Measurements from ENCODE around the gene SLC44A2.
A peak's percentile ranks its signal among the peaks of the same experiment; 100 is the strongest.

SLC44A2 gene

DNA sequence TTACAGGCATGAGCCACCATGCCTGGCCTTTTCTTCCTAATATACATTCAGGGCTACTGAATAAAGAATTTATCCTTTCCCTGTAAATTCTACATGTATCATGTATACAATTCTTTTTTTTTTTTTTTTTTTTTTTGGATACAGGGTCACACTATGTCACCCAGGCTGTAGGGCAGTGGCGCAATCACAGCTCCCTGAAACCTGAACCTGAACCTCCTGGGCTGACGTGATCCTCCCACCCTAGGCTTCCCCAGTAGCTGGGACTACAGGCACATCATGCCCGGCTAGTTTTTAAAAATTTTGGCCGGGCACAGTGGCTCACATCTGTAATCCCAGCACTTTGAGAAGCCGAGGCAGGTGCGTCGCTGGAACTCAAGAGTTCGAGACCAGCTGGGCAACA is 6.5 kb upstream of the SLC44A2 start:
- H3K9me3 ChIP-seq (ENCODE audit: control insufficient read depth, insufficient read depth, low read length) = no peaks in the 10 kb centered on the region
- H3K36me3 ChIP-seq (ENCODE audit: control insufficient read depth, insufficient read depth, low read length) = no peaks in the 10 kb centered on the region
- no peak overlapping the region for H3K4me3 ChIP-seq (ENCODE audit: low read depth, low read length)
- no peaks in the 10 kb centered on the region for H3K4me1 ChIP-seq (ENCODE audit: control insufficient read depth, insufficient read depth, low read length)
- H3K27me3 ChIP-seq (ENCODE audit: control insufficient read depth, insufficient read depth, low read length) = no peaks in the 10 kb centered on the region
- no peak overlapping the region for H3K9ac ChIP-seq (ENCODE audit: low read depth, low read length)
- H3K27ac ChIP-seq (ENCODE audit: low read depth, low read length) = no peak overlapping the region

DNA sequence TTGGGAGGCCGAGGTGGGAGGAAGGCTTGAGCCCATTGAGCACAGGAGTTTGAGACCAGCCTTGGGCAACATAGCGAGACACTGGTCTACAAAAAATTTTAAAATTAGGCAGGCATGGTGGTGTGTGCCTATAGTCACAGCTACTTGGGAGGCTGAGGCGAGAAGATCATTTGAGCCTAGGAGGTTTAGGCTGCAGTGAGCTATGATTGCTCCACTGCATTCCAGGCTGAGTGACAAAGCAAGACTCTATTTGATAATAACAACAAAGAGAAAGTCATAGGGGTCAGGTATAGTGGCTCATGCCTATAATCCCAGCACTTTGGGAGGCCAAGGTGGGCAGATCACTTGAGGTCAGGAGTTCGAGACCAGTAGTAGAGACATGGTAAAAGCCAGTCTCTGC is 4.6 kb upstream of the SLC44A2 start:
- H3K4me3 ChIP-seq (ENCODE audit: low read depth, low read length) = no peak overlapping the region
- peaks cover 9% of the 10 kb centered on the region for H3K4me1 ChIP-seq (ENCODE audit: control insufficient read depth, insufficient read depth, low read length)
- H3K36me3 ChIP-seq (ENCODE audit: control insufficient read depth, insufficient read depth, low read length) = no peaks in the 10 kb centered on the region
- H3K9me3 ChIP-seq (ENCODE audit: control insufficient read depth, insufficient read depth, low read length) = no peaks in the 10 kb centered on the region
- H3K27ac ChIP-seq (ENCODE audit: low read depth, low read length) = no peak overlapping the region
- H3K9ac ChIP-seq (ENCODE audit: low read depth, low read length) = no peak overlapping the region
- no peaks in the 10 kb centered on the region for H3K27me3 ChIP-seq (ENCODE audit: control insufficient read depth, insufficient read depth, low read length)

GRCh38 chr19:10621966-10622365 is 3.4 kb upstream of the SLC44A2 start:
- Histone ChIP-seq H3K27ac (ENCODE audit: low read depth, low read length) (no peak overlapping the region), H3K36me3 (ENCODE audit: control insufficient read depth, insufficient read depth, low read length) (no peaks in the 10 kb centered on the region), H3K27me3 (ENCODE audit: control insufficient read depth, insufficient read depth, low read length) (no peaks in the 10 kb centered on the region), H3K4me1 (ENCODE audit: control insufficient read depth, insufficient read depth, low read length) (peaks cover 12% of the 10 kb centered on the region), H3K9ac (ENCODE audit: low read depth, low read length) (no peak overlapping the region), H3K4me3 (ENCODE audit: low read depth, low read length) (no peak overlapping the region), H3K9me3 (ENCODE audit: control insufficient read depth, insufficient read depth, low read length) (no peaks in the 10 kb centered on the region)

DNA sequence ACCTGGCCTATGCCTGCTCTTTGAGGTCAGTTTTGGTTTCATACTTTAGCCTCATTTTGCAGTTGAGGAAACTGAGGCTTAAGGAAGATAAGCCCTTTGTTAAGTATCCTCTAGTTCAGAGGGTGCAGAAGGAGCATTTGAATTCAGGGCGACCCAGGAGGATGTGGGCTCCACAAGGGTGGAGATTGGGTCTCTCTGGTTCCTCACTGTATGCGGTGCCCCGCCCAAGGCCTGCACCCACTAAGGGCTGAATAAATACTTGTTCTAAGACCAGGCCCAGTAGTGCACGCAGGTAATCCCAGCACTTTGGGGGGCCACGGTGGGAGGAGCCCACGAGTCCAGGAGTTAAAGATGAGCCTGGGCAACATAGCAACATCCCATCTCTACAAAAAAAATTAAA is 768 bp upstream of the SLC44A2 start:
- peak overlapping the region; percentile 77 for H3K4me3 ChIP-seq (ENCODE audit: low read depth, low read length)
- peaks cover 12% of the 10 kb centered on the region for H3K4me1 ChIP-seq (ENCODE audit: control insufficient read depth, insufficient read depth, low read length)
- peaks cover 19% of the 10 kb centered on the region for H3K36me3 ChIP-seq (ENCODE audit: control insufficient read depth, insufficient read depth, low read length)
- no peaks in the 10 kb centered on the region for H3K9me3 ChIP-seq (ENCODE audit: control insufficient read depth, insufficient read depth, low read length)
- H3K9ac ChIP-seq (ENCODE audit: low read depth, low read length) = no peak overlapping the region
- H3K27me3 ChIP-seq (ENCODE audit: control insufficient read depth, insufficient read depth, low read length) = no peaks in the 10 kb centered on the region
- peak overlapping the region; percentile 83 for H3K27ac ChIP-seq (ENCODE audit: low read depth, low read length)

DNA sequence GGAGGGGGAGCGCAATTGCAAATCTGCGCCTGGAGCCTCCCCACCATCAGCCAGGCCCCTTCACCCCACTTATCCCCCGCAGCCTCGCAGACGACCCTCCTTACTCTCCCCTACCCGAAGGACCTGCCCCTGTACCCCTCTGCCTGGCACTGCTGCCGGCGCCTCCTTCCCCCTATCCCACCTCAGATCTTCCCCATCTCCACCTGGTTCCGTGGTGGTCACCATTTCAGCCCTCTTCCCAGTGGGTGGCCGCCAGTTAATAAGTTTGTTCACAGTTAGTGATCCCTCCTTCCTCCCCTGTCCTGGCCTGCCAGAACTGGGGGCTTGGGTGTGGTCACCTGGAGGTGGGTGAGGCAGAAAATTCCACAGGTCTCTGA is 397 bp downstream of the SLC44A2 start:
- H3K9ac ChIP-seq (ENCODE audit: low read depth, low read length) = peak overlapping the region; percentile 67
- peak overlapping the region; percentile 77 for H3K4me3 ChIP-seq (ENCODE audit: low read depth, low read length)
- peaks cover 12% of the 10 kb centered on the region for H3K4me1 ChIP-seq (ENCODE audit: control insufficient read depth, insufficient read depth, low read length)
- peaks cover 26% of the 10 kb centered on the region for H3K36me3 ChIP-seq (ENCODE audit: control insufficient read depth, insufficient read depth, low read length)
- no peaks in the 10 kb centered on the region for H3K9me3 ChIP-seq (ENCODE audit: control insufficient read depth, insufficient read depth, low read length)
- H3K27me3 ChIP-seq (ENCODE audit: control insufficient read depth, insufficient read depth, low read length) = no peaks in the 10 kb centered on the region
- peak overlapping the region; percentile 83 for H3K27ac ChIP-seq (ENCODE audit: low read depth, low read length)

GRCh38 chr19:10631874-10632273 is 6.5 kb downstream of the SLC44A2 start:
- Histone ChIP-seq H3K4me1 (ENCODE audit: control insufficient read depth, insufficient read depth, low read length) (no peaks in the 10 kb centered on the region), H3K9me3 (ENCODE audit: control insufficient read depth, insufficient read depth, low read length) (no peaks in the 10 kb centered on the region), H3K27me3 (ENCODE audit: control insufficient read depth, insufficient read depth, low read length) (no peaks in the 10 kb centered on the region), H3K4me3 (ENCODE audit: low read depth, low read length) (no peak overlapping the region), H3K36me3 (ENCODE audit: control insufficient read depth, insufficient read depth, low read length) (peaks cover 81% of the 10 kb centered on the region), H3K9ac (ENCODE audit: low read depth, low read length) (no peak overlapping the region), H3K27ac (ENCODE audit: low read depth, low read length) (no peak overlapping the region)

GRCh38 chr19:10634430-10634829 is 9.1 kb downstream of the SLC44A2 start:
- Histone ChIP-seq H3K27me3 (ENCODE audit: control insufficient read depth, insufficient read depth, low read length) (no peaks in the 10 kb centered on the region), H3K36me3 (ENCODE audit: control insufficient read depth, insufficient read depth, low read length) (peaks cover 88% of the 10 kb centered on the region), H3K4me3 (ENCODE audit: low read depth, low read length) (no peak overlapping the region), H3K4me1 (ENCODE audit: control insufficient read depth, insufficient read depth, low read length) (no peaks in the 10 kb centered on the region), H3K27ac (ENCODE audit: low read depth, low read length) (no peak overlapping the region), H3K9ac (ENCODE audit: low read depth, low read length) (no peak overlapping the region), H3K9me3 (ENCODE audit: control insufficient read depth, insufficient read depth, low read length) (no peaks in the 10 kb centered on the region)

- no peak overlapping the region for H3K9ac ChIP-seq (ENCODE audit: low read depth, low read length)
- H3K27me3 ChIP-seq (ENCODE audit: control insufficient read depth, insufficient read depth, low read length) = no peaks in the 10 kb centered on the region
- H3K36me3 ChIP-seq (ENCODE audit: control insufficient read depth, insufficient read depth, low read length) = peaks cover 87% of the 10 kb centered on the region
- no peak overlapping the region for H3K27ac ChIP-seq (ENCODE audit: low read depth, low read length)
- no peak overlapping the region for H3K4me3 ChIP-seq (ENCODE audit: low read depth, low read length)
- no peaks in the 10 kb centered on the region for H3K9me3 ChIP-seq (ENCODE audit: control insufficient read depth, insufficient read depth, low read length)
- H3K4me1 ChIP-seq (ENCODE audit: control insufficient read depth, insufficient read depth, low read length) = no peaks in the 10 kb centered on the region
Measured at GRCh38 chr19:10634963-10635362, 9.6 kb downstream of the SLC44A2 start.

DNA sequence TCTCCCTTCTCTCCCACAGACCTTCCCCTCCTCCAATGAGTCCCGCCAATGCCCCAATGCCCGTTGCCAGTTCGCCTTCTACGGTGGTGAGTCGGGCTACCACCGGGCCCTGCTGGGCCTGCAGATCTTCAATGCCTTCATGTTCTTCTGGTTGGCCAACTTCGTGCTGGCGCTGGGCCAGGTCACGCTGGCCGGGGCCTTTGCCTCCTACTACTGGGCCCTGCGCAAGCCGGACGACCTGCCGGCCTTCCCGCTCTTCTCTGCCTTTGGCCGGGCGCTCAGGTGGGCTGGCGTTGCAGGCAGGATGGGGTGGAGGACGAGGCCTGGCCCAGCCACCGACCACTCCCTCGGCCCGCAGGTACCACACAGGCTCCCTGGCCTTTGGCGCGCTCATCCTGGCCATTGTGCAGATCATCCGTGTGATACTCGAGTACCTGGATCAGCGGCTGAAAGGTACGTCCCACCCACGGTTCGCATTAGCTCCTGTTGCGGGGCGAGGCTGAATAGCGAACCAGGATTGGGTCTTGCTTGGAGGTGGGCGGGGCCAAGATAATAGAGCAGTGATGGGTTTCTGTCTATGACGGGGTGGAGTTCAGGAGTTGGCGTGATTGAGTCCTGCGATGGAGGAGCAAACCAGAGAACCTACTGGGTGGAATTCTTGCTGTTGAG is 11.1 kb downstream of the SLC44A2 start:
- Histone ChIP-seq H3K27ac (ENCODE audit: low read depth, low read length) (no peak overlapping the region), H3K9me3 (ENCODE audit: control insufficient read depth, insufficient read depth, low read length) (no peaks in the 10 kb centered on the region), H3K9ac (ENCODE audit: low read depth, low read length) (no peak overlapping the region), H3K36me3 (ENCODE audit: control insufficient read depth, insufficient read depth, low read length) (peaks cover 86% of the 10 kb centered on the region), H3K4me1 (ENCODE audit: control insufficient read depth, insufficient read depth, low read length) (no peaks in the 10 kb centered on the region), H3K27me3 (ENCODE audit: control insufficient read depth, insufficient read depth, low read length) (no peaks in the 10 kb centered on the region), H3K4me3 (ENCODE audit: low read depth, low read length) (no peak overlapping the region)

DNA sequence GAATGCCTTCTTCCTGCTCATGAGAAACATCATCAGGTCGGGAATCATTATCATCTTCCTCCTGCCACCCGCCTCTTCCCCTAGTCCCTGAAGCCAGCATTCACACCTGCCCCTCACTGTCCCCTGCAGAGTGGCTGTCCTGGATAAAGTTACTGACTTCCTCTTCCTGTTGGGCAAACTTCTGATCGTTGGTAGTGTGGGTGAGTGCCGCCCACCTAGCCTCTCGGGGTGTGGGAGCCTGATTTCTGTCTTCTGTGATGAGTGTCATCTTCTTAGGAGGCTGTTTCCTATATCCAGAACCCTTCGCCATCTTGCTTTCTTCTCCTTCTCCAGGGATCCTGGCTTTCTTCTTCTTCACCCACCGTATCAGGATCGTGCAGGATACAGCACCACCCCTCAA is 12.5 kb downstream of the SLC44A2 start:
- Histone ChIP-seq H3K4me3 (ENCODE audit: low read depth, low read length) (no peak overlapping the region), H3K27ac (ENCODE audit: low read depth, low read length) (no peak overlapping the region), H3K4me1 (ENCODE audit: control insufficient read depth, insufficient read depth, low read length) (no peaks in the 10 kb centered on the region; the same call in 1 of the 2 replicates), H3K9me3 (ENCODE audit: control insufficient read depth, insufficient read depth, low read length) (no peaks in the 10 kb centered on the region), H3K36me3 (ENCODE audit: control insufficient read depth, insufficient read depth, low read length) (peaks cover 87% of the 10 kb centered on the region), H3K9ac (ENCODE audit: low read depth, low read length) (no peak overlapping the region), H3K27me3 (ENCODE audit: control insufficient read depth, insufficient read depth, low read length) (no peaks in the 10 kb centered on the region)

- Histone ChIP-seq H3K9me3 (ENCODE audit: control insufficient read depth, insufficient read depth, low read length) (no peaks in the 10 kb centered on the region), H3K27me3 (ENCODE audit: control insufficient read depth, insufficient read depth, low read length) (no peaks in the 10 kb centered on the region), H3K36me3 (ENCODE audit: control insufficient read depth, insufficient read depth, low read length) (peaks cover 84% of the 10 kb centered on the region), H3K4me3 (ENCODE audit: low read depth, low read length) (no peak overlapping the region), H3K9ac (ENCODE audit: low read depth, low read length) (no peak overlapping the region), H3K27ac (ENCODE audit: low read depth, low read length) (no peak overlapping the region), H3K4me1 (ENCODE audit: control insufficient read depth, insufficient read depth, low read length) (peaks cover 8% of the 10 kb centered on the region)
Measured at GRCh38 chr19:10639836-10640235, 14.5 kb downstream of the SLC44A2 start.
